Gastroesophageal sphincter (tissue), 4 donors: ENCODE measurements around the gene EIF4EBP3. TPM values are rescaled to one million over a fixed set of nuclear protein-coding genes. Genes with fewer than 3 reads are reported as not detected.
A peak's percentile ranks its signal among the peaks of the same experiment; 100 is the strongest.

ENCODE experiments used
- ATAC-seq: fragments of 150-250 bp; one replicate; pipeline ENCODE4 v1.9.1; 2016; ENCODE audit warnings: mild to moderate bottlenecking, moderate library complexity
- H3K27ac ChIP-seq, 4 donors: fragments of 200-600 bp; sonication (generic) in 3 of 4; 1 replicate in 3 of 4; 2 replicates in 1 of 4; pipeline ENCODE4 v1.5.1; 2016 to 2019
- H3K27me3 ChIP-seq: fragments of 200-600 bp; sonication (generic); one replicate; pipeline ENCODE4 v1.5.1; 2019
- H3K36me3 ChIP-seq, 2 donors: fragments of 200-600 bp; sonication (generic); one replicate each; pipeline ENCODE4 v1.5.1; 2019; ENCODE audit warnings: control low read depth in 1 of 2
- H3K4me1 ChIP-seq, 3 donors: fragments of 200-600 bp; sonication (generic); 1 replicate in 2 of 3; 2 replicates in 1 of 3; pipeline ENCODE4 v1.5.1; 2016 to 2019; ENCODE audit warnings: control low read depth in 2 of 3
- H3K4me3 ChIP-seq, 2 donors: fragments of 200-600 bp; sonication (generic); one replicate each; pipeline ENCODE4 v1.5.1; 2019; ENCODE audit warnings: mild to moderate bottlenecking in 1 of 2, moderate library complexity in 1 of 2
- H3K9me3 ChIP-seq, 3 donors: fragments of 200-600 bp; sonication (generic); one replicate each; pipeline ENCODE4 v1.5.1; 2017 to 2019; ENCODE audit warnings: control low read depth in 2 of 3
- EP300 ChIP-seq: sonication (generic); formaldehyde crosslinking; IDR thresholded peaks from one replicate; pipeline ENCODE4 v1.6.1; 2017; ENCODE audit warnings: antibody characterized with exemption, mild to moderate bottlenecking
- POLR2A ChIP-seq, 2 donors: fragments of 450-650 bp; IDR thresholded peaks; one replicate each; pipeline ENCODE4 v1.6.1; 2017; ENCODE audit warnings: antibody characterized with exemption in 2 of 2, mild to moderate bottlenecking in 2 of 2, moderate library complexity in 1 of 2
- POLR2AphosphoS5 ChIP-seq: sonication (generic); formaldehyde crosslinking; IDR thresholded peaks from one replicate; pipeline ENCODE4 v1.6.1; 2017; ENCODE audit warnings: antibody characterized with exemption
- whole genome bisulfite sequencing, 2 donors: methylation state at CpG; one replicate each; pipeline ENCODE4 v1.1.5; 2018; ENCODE audit warnings: low coverage in 1 of 2; 5-methylcytosine and 5-hydroxymethylcytosine counted together
- total RNA-seq, 4 donors: library from RNA; depleted of rRNA; stranded (reverse); fragments of >200 nt; gene quantifications; one replicate each; pipeline ENCODE4 v1.1.0, GENCODE V29; 2016
- TF ChIP-seq, protein P1 (sequence below), 4 experiments: fragments of 200-600 bp in 2 of 4; fragments of 450-650 bp in 2 of 4; sonication (generic) in 1 of 4; IDR thresholded peaks; one replicate each; pipeline ENCODE4 v1.5.1; 2017 to 2019; ENCODE audit warnings: antibody characterized with exemption in 4 of 4, mild to moderate bottlenecking in 2 of 4, moderate library complexity in 2 of 4

EIF4EBP3 gene
- total RNA-seq, 4 donors from 2014 or later: 1.8 to 21.5 (median 11.2) TPM

DNA sequence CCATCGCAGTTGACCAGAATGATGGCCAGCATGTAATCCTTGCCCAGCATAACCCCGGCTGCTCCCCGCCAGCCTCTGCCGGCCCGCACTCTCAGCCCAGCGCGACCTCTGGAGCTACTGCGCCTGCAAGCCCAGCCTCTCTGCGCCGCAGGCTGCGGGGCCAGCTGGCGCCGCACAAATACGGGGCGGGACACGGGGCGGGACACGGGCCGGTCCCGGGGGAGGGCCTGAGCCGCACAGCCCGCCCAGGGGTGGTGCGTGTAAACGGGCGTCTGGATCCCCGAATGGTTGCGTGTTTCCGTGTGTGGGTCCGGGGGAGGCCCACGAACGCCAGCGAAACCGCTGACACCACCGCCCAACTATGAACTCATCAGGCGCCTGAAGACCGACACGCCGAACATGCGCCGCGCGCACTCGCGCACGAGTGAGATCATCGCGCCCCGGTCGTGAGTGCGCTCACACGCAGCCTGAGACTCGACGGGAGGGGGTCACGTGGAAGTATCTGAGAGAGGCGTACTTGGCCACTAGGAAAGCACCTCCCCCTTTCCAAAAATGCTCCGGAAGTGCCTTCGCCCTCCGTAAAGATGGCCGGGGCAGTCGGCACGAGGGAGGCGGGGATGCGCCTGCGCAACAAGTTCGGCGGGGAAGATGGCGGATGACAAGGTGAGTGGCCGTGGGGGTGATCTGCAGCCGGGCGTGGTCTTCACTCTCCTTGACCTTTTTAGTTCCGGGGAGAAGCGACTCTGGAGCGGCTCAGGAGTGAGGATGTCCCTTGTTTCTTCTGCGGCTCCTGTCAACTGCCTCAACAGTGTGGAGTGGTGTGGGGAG lies 16.9 kb downstream of the EIF4EBP3 start, which contains the start of the genes APBB3 and SLC35A4:
APBB3 (minus strand) TSS at position 403 of the 828 bp plus-strand sequence; CDS start at position 50, 353 bp downstream.
SLC35A4 (plus strand) TSS at position 633 of the 828 bp plus-strand sequence. CDS start 2,342 bp downstream, outside the sequence.
- H3K9me3 ChIP-seq: no peaks in the 10 kb centered on the region
- H3K27ac ChIP-seq: peak within 1 kb of the TSS; percentile 80 to 95 (median 89)
- peaks cover 0 to 59% of the 10 kb centered on the region in 2 donors for H3K36me3 ChIP-seq
- 0% methylated on average over 5 to 7 of the region's 74 CpGs for WGBS, 2 donors
- TF ChIP-seq EP300 (no peak), POLR2A (IDR thresholded peaks at IDR 0.05) (peak; percentile 82 to 88), POLR2AphosphoS5 (peak; percentile 83)
- TF ChIP-seq, protein P1, sequence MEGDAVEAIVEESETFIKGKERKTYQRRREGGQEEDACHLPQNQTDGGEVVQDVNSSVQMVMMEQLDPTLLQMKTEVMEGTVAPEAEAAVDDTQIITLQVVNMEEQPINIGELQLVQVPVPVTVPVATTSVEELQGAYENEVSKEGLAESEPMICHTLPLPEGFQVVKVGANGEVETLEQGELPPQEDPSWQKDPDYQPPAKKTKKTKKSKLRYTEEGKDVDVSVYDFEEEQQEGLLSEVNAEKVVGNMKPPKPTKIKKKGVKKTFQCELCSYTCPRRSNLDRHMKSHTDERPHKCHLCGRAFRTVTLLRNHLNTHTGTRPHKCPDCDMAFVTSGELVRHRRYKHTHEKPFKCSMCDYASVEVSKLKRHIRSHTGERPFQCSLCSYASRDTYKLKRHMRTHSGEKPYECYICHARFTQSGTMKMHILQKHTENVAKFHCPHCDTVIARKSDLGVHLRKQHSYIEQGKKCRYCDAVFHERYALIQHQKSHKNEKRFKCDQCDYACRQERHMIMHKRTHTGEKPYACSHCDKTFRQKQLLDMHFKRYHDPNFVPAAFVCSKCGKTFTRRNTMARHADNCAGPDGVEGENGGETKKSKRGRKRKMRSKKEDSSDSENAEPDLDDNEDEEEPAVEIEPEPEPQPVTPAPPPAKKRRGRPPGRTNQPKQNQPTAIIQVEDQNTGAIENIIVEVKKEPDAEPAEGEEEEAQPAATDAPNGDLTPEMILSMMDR (IDR thresholded peaks at IDR 0.05): peak in 1 of 4 experiments; percentile 13
- no peaks in the 10 kb centered on the region for H3K27me3 ChIP-seq
- H3K4me3 ChIP-seq: peak within 1 kb of the TSS; percentile 57 to 72
- H3K4me1 ChIP-seq: peaks cover 0 to 70% (median 31%) of the 10 kb centered on the region in 3 donors
- peak; percentile 96 for ATAC-seq

DNA sequence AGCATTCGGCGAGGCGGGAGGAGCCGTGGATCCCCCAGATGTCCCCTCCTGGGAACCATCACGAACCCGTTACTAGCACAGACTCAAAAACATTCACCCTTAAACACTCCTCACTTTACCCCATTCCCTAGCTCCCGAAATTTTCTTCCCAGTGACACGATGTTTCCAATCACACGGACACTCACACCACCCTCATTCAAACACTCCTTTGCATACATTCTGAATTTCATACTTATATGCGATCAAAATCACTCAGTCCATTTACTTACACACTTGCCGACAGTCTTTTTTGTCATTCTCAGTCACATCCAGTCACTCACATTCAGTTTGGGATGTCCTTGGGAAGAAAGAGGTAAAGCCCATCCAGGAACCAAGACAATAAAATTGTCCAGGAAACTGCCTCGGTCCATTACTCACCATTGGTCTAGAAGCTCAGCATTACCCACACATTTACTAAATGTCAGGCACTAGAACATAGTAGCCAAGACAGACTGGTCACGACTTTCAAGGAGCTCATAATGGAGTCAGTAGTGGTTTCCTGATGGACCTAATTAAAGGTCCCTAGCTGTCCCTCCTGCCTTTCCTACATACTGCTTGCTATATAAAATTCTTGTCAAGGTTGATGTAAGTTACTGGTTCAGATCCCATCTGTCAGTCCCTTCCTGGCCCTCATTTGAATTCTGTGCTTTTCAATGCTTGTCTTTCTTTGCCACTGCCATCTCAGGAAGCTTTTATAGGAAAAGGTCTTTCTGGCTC lies 17.7 kb downstream of the EIF4EBP3 start:
- no peak for ATAC-seq

DNA sequence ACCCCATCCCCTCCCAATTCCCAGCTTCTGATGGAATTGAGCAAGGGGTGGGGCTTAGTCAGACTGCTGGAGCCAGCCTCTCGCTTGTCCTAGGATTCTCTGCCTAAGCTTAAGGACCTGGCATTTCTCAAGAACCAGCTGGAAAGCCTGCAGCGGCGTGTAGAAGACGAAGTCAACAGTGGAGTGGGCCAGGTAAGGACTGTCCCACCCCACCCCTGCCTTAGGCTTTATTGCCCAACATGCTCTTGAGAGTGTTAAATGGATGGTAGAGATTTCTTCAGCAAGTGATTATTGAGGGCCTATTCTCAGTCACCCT lies 18.3 kb downstream of the EIF4EBP3 start:
- Histone ChIP-seq H3K4me1 (peaks cover 0 to 82% (median 37%) of the 10 kb centered on the region in 3 donors), H3K36me3 (peaks cover 0 to 60% of the 10 kb centered on the region in 2 donors), H3K9me3 (no peaks in the 10 kb centered on the region), H3K4me3 (peak overlapping the region in 1 of 2 donors; percentile 72), H3K27ac (peak overlapping the region in 3 of 4 donors; percentile 89 to 95 (median 89)), H3K27me3 (no peaks in the 10 kb centered on the region)
- TF ChIP-seq, protein P1 (IDR thresholded peaks at IDR 0.05): no peak
- TF ChIP-seq POLR2A (IDR thresholded peaks at IDR 0.05): no peak
- TF ChIP-seq POLR2AphosphoS5: no peak
- no peak for TF ChIP-seq EP300
- ATAC-seq: no peak
- 66 to 81% methylated on average over 4 of the region's 4 CpGs for WGBS, 2 donors

More for the DNA sequence above, 17.7 kb downstream of the EIF4EBP3 start:
- no peaks in the 10 kb centered on the region for H3K27me3 ChIP-seq
- 4 to 9% methylated on average over 12 of the region's 13 CpGs for WGBS, 2 donors
- H3K4me3 ChIP-seq: peak overlapping the region; percentile 57 to 72
- H3K4me1 ChIP-seq: peaks cover 0 to 78% (median 36%) of the 10 kb centered on the region in 3 donors
- peak overlapping the region; percentile 80 to 95 (median 89) for H3K27ac ChIP-seq
- H3K36me3 ChIP-seq: peaks cover 0 to 60% of the 10 kb centered on the region in 2 donors
- TF ChIP-seq POLR2AphosphoS5: no peak
- no peak for TF ChIP-seq EP300
- no peak for TF ChIP-seq POLR2A (IDR thresholded peaks at IDR 0.05)
- TF ChIP-seq, protein P1 (IDR thresholded peaks at IDR 0.05): no peak
- H3K9me3 ChIP-seq: no peaks in the 10 kb centered on the region

DNA sequence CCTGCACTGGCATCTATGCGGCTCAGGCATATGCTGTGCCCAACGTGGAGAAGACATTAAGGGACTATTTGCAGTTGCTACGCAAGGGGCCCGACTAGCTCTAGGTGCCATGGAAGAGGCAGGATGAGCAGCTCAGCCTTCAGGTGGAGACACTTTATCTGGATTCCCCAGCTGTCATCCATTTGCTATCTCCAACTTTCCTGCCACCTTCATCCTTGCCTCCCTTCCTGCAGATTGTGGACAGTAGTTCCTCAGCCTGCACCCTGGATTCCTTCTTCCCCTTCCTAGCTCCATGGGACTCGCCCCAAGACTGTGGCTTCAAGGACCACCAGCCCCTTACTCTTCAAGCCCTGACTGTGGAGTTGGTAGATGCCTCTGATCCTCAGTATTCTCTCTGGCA lies 19.2 kb downstream of the EIF4EBP3 start:
- peaks cover 0 to 56% of the 10 kb centered on the region in 2 donors for H3K36me3 ChIP-seq
- H3K9me3 ChIP-seq: no peaks in the 10 kb centered on the region
- no peaks in the 10 kb centered on the region for H3K27me3 ChIP-seq
- whole genome bisulfite sequencing, 2 donors: 94 to 100% methylated on average over 3 to 5 of the region's 5 CpGs
- peaks cover 0 to 86% (median 37%) of the 10 kb centered on the region in 3 donors for H3K4me1 ChIP-seq
- no peak for ATAC-seq
- TF ChIP-seq, protein P1 (IDR thresholded peaks at IDR 0.05): no peak
- TF ChIP-seq POLR2A (IDR thresholded peaks at IDR 0.05): no peak
- no peak overlapping the region for H3K4me3 ChIP-seq
- H3K27ac ChIP-seq: no peak overlapping the region
